Activated CD4-positive, alpha-beta T cell treated with anti-CD3 and anti-CD28 coated beads, Interleukin-2, amount 50 U/mL, for 48 hours (primary cell): ENCODE results near the gene CCNB2.
"Not testable (repeated sequence)": the region's sequence is repeated elsewhere in the genome, so short reads cannot be mapped to it uniquely, and the experiment has no call there.

Experiments used
- DNase-seq, 2 experiments: peaks; one replicate each; pipeline ENCODE4 v3.0.0-alpha.2; 2020

CCNB2 gene

DNA sequence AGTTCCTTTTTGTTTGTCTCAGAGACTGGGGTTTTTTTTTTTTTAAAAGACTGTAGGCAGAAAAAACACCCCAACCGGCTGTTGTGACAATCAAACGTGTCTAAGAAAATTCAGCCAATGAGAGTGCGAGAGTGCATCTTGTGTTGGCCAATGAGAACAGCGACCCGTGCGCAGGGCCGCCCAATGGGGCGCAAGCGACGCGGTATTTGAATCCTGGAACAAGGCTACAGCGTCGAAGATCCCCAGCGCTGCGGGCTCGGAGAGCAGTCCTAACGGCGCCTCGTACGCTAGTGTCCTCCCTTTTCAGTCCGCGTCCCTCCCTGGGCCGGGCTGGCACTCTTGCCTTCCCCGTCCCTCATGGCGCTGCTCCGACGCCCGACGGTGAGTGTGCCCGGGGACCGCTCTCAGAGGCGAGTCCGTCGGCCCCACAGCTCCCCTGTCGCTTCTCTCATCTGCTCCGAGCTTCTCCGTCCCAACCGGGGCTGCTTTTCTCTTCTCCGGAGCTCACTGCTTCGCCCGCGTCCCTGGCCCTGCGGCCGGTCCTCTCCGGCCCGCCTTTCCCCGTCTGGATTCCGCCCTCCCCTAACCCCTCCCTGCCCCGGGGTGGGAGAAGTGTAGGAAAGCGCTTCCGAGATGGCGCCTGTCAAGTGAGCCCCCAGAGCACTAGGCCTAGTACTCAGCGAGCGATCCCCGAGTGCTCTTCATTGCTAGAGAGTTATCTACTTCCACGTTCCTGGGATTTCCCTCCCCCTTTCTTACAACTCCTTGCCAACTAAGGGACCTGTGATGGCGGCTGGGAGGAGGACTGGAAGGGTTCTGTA, at the start of gene CCNB2:
Gene CCNB2 (plus strand): TSS at position 235 of the 821 bp plus-strand sequence. CDS start 123 bp downstream, at position 358.
- DNase-seq = peak; percentile 77 to 83

DNA sequence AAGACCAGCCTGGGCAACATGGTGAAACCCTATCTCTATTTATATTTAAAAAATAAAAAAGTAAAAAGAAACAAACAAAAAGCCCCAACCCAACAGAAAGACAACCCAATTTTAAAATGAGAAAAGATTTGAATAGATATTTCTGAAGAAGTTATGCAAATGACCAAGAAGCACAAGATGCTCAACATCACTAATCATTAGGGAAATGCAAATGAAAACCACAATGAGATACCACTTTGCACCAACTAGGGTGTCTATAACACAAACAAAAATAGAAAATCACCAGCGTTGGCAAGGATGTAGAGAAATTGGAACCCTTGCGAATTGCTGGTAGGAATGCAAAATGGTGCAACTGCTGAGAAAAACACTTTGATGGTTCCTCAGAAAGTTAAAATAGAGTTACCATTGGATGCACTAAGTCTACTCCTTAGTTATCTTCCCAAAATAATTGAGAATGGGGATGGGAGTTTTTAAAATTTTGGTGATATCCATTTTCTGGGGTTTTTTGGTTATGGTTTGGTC, 45.8 kb upstream of the CCNB2 start:
- DNase-seq = no peak

DNA sequence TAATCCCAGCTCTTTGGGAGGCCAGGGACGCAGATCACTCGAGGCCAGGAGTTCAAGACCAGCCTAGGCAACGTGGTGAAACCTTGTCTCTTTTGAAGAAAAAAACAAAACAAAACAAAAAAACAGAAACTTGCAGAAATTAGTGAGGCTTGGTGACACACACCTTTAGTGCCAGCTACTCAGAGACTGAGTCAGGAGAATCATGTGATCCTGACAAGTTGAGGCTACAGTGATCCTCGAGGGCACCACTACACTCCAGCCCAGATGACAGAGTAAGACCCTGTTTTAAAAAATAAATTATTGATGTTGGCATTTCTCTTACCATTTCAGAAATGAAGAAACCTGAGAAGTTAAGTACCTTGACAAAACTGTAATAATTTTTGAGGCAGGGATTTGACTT, 44.6 kb upstream of the CCNB2 start:
- no peak for DNase-seq

DNA sequence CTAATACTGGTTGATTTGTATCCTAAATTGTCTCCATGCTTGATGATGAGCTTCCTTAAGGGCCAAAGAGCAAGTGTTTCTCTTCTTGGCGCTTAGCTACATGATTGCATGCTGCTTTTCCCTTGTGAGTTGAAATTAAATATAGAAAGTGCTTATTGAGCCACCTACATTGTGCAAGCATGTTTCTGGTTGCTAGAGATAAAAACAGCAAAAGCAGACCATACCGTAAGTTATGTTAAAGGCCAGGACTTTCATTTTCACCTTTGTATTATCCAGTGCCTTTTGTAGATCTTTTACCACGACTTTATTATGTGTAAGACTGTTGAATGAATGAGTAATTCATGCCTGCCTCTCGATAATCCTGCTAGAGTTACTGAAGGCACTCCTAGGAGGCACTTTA, 41.9 kb upstream of the CCNB2 start:
- DNase-seq = no peak

DNA sequence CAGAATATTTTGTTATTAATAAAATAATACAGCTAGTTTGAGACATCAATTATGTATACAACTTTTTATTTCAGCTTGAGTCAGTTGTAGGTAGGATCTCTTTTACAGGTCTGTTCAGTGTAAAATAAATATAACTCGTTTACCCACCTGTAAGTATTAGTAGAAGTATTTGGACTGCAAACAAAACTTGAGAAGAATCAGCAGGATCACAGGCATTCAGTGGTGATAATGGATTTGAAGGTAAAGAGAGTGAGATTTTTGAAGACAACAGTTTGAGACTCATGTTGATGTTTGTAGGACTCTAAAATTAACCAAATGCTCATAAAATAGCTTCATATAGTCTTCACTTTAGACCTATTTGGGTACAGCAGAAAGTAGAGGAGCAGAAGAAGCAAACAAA, 35.5 kb upstream of the CCNB2 start:
- no peak for DNase-seq

DNA sequence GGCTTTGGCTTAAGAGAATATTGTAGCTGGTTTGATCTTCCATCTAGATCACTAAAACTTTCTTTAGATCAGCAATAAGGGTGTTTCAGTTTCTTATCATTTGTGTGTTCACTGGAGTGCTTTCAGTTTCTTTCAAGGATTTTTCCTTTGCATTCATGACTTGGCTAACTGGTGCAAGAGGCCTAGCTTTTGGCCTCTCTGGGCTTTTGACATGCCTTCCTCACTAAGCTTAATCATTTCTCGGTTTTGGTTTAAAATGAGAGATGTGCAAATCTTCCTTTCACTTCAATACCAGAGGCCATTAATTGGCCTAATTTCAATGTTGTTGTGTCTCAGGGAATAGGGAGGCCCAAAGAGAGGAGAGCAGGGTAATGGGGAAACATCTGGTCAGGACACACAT, 30.3 kb upstream of the CCNB2 start:
- DNase-seq = no peak

- no peak for DNase-seq
These were observed 17.2 kb upstream of the CCNB2 start for GRCh38 chr15:59087731-59088130.

GRCh38 chr15:59094077-59094476, 10.9 kb upstream of the CCNB2 start:
- no peak for DNase-seq

DNA sequence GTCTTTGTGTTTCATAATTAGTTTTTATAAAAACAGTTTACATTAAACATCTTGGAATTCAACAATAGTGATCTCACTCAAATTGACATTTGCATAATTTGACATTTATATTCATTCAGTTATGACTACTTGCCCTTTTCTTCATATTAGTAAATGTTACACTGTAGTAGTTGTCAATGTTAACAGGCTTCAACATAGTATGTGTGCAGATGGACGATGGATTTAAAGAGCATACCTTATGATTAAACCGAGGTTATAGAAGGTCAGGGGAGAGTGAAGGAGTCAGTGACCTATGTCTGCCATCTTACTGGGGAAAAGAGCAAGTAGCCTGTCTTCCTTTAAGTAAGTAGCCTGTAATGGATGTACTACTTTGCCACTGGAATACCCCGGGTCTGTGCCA, 8.5 kb upstream of the CCNB2 start:
- no peak for DNase-seq

- DNase-seq = no peak
These were observed 5.7 kb upstream of the CCNB2 start for GRCh38 chr15:59099162-59099685.

DNA sequence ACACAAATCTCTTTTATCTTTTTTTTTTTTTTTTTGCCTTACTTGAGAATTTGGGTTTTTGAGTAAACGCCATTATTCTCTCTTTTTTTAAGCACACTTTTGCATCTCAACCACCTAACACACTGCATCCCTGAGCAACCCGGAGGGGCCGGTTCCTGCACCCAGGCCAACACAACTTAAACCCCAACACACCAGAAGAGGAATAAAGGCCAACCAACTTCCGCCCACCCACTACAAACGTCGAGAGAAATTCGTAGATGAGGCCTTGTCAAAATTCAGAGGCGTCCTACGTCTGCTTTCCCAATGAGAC, 389 bp upstream of the CCNB2 start:
- no peak for DNase-seq

GRCh38 chr15:59105854-59106253, 908 bp downstream of the CCNB2 start:
- no peak for DNase-seq

DNA sequence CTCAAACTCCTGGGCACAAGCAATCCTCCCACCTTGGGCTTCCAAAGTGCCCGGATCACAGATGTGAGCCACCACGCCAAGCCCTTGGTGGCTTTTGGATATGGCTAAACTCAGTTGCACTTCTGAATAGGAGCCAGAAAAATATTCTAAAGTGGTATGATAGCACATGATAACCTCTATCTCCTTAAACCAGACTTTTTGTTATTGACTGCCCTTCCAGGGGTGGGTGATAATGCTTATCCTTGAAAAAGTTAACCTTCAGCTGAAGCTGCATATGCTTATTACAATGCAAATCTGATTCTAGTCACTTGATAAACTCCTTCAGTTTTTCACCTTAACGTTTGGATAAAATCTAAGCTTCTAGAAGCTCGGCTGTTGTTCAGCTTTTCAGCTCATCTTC, 6.3 kb downstream of the CCNB2 start:
- no peak for DNase-seq

- no peak for DNase-seq
These were observed 10.1 kb downstream of the CCNB2 start for GRCh38 chr15:59115047-59115446.

DNA sequence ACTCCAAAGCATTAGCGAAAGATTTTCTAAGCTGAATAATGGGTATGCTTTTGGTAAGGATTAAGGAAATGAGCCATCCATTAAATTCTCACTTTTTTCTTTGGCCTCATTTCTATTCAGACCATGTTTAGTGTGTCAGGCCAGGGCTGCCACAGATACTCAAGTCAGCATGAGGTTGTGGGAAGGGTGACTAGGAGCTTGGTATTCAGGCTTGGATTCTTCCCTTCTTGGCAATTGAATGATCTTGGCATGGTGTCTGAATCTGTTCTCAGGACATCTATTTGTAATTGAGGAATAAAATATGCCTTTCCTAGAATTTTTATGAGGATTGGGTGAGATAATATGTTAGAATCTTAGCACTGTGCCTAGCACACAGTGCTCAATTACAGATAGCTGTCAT, 11.2 kb downstream of the CCNB2 start:
- no peak for DNase-seq

DNA sequence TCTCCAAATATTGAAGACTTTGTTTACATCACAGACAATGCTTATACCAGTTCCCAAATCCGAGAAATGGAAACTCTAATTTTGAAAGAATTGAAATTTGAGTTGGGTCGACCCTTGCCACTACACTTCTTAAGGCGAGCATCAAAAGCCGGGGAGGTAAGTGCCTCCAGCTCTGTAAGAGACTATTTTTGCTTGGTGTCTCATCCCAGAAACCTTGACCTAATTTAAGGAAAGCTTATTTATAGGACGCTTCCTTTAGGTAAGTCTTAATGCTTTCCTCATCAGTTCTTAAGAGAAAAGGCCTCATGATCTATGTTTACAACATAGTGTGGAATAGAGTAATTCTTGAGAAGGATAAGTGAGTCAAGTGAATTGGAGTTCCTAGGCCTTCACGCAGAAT, 11.8 kb downstream of the CCNB2 start:
- DNase-seq = no peak

- DNase-seq = no peak
These were observed 14.7 kb downstream of the CCNB2 start for GRCh38 chr15:59119625-59120024.

GRCh38 chr15:59120937-59121336, 16.0 kb downstream of the CCNB2 start:
- no peak for DNase-seq

DNA sequence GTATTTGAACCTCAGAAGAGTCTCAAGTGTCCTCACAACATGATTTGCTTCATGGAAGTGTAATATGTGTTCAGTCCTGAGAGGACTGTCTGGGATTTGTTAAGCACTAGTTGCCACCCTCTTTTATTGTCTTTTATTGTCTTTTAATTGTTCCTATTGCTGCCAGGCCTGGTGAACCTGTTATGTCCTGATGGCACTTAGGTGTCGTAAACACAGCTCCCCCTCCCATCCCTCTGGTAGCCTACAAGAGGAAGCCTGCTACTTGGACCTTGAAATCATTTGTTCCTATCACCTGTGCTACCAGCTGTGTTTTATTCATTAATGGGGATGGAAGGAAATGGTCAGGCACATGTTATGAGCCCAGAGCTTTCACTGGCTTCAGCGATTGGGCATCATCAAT, 19.3 kb downstream of the CCNB2 start:
- DNase-seq = no peak

DNA sequence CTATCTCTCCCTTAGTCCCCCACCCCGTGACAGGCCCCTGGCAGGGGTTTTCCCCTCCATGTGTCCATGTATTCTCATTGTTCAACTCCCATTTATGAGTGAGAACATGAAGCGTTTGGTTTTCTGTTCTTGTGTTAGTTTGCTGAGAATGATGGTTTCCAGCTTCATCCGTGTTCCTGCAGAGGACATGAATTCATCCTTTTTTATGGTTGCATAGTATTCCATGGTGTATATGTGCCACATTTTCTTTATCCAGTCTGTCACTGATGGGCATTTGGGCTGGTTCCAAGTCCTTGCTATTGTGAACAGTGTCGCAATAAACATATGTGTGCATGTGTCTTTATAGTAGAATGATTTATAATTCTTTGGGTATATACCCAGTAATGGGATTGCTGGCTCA, 20.7 kb downstream of the CCNB2 start:
- not testable (repeated sequence) for DNase-seq

- DNase-seq = not testable (repeated sequence)
These were observed 22.3 kb downstream of the CCNB2 start for GRCh38 chr15:59127255-59127654.

DNA sequence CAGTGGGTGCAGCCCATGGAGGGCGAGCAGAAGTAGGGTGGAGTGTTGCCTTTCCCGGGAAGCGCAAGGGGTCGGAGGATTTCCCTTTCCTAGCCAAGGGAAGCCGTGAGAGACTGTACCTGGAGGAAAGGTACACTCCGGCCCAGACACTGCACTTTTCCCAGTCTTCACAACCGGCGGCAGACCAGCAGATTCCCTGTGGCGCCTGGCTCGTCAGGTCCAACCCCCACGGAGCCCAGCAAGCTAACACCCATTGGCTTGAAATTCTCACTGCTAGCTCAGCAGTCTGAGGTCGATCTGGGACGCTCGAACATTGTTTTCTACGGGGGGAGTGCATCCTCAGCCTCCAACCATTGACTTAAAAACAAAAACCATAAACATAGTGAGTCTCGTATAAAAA, 26.5 kb downstream of the CCNB2 start:
- no peak for DNase-seq

DNA sequence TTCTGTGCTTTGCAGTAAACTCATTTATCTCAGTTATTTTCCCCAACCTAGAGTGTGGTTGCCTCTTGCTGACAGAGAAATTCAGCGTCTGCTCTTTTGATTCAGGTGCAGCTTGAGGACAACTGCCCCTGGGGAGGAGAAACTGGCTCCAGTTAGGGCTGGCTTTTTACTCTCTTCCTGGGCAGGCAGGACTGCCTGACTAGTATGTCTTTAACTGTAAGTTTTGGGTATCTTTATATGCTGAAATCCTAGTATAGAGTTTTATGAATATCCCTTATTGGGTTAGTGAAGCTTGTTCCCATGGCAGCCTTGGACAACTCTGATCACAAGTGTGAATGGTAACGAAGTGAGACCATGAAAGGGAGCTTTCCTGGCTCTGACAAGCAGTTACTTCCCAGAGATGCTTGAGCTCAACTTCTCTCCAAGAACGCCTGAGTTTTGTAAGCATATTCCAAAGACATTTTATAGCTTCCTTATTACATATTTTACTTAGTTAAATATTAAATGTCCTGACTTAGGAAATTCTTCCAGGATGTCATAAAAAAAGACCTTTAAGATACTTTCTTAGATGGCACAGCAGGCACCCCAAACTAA, 27.1 kb downstream of the CCNB2 start:
- no peak for DNase-seq

GRCh38 chr15:59133929-59134427, 29.0 kb downstream of the CCNB2 start:
- DNase-seq = no peak
